ENCODE data around the gene SYF2. TPM values are rescaled to one million over a fixed set of nuclear protein-coding genes. Genes with fewer than 3 reads are reported as not detected.
A peak's percentile ranks its signal among the peaks of the same experiment; 100 is the strongest.
"Not testable (repeated sequence)": the region's sequence is repeated elsewhere in the genome, so short reads cannot be mapped to it uniquely, and the experiment has no call there.

The SYF2 gene
- polyA plus RNA-seq, 2 of the 4 experiments (the other 2 are of a cell fraction): 38.6 to 39.7 TPM

DNA sequence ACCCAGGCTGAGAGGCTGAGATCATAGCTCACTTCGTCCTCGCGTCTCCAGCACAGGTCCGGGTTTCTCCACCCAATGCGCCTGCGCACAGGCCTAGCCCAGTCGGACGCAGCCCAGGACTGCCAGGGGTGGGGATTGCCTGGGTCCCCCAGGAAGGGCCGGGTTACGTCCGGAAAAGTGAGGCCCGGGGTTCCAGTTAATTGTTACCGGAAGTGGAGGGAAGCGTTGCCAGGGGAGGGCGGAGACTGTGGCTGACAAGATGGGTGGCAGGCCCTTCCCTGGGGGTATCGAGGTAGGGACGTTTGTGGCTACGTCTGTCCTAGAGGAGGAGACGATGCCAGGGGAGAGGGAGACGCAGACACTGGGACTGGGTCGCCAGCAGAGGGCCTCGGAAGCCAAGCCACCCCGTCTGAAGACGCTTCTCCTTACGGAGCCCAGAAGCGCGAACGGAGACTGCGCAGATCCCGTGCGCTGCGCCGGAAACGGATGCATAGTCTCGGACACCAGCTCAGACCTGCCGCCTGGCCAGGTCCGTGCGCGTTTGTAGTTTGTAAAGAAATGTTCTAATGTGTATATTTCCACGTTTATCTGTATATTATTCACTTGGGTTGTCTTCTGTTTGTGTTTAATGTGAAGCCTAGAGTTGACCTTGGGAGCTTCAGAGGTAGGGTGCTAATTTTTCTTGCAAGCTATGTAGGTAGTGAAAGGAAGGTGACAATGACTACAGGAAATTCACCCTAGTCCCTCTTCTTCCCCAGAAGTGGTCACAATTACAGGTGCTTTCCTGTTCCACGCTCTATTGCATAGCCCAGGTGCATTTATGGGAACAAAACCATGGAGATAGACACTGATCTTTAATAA, 7.6 kb upstream of the SYF2 start (continued):
- peak; percentile 75; the same call in 1 of the 2 replicates for TF ChIP-seq TFCP2L1 (CRISPR knock-in tag; IDR thresholded peaks at IDR 0.05)

DNA sequence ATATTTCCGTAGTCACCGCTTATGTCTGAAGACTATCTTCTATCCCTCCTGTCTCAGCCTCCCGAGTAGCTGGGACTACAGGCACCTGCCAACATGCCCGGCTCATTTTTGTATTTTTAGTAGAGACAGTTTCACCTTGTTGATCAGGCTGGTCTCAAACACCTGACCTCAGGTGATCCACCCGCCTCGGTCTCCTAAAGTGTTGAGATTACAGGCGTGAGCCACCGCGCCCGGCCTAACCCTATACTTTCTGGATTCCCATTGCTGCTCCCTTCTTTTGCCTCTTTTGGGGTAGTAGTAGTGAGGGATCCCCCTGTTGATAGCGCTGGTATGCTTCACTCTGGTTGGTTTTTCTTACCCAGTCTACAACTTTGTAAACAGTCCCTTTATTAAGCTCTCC, 5.7 kb upstream of the SYF2 start:
- Histone ChIP-seq H3K27ac (no peak overlapping the region), H3K4me1 (peaks cover 16% of the 10 kb centered on the region; the same call in 2 of the 3 replicates), H3K4me2 (no peak overlapping the region), H3K4me3 (no peak overlapping the region), H3K9me3 (no peaks in the 10 kb centered on the region)
- ATAC-seq (no peak), FAIRE-seq (no peak), DNase-seq (ENCODE audit: low read depth in 1 of 2, low spot score in 1 of 2) (no peak)
- 96% methylated on average over 11 of the region's 11 CpGs for WGBS (ENCODE audit: missing lambda C conversion rate)
- TF ChIP-seq HES2 (IDR thresholded peaks at IDR 0.05) (no peak), MAX (IDR thresholded peaks at IDR 0.05) (no peak), FOXS1 (CRISPR knock-in tag; IDR thresholded peaks at IDR 0.05) (no peak), CEBPB (IDR thresholded peaks at IDR 0.05) (no peak), CBX8 (IDR thresholded peaks at IDR 0.05) (no peak), TP53 (CRISPR knock-in tag; IDR thresholded peaks at IDR 0.05) (no peak), GATA3 (IDR thresholded peaks at IDR 0.05; ENCODE audit: borderline replicate concordance) (no peak)
- TF ChIP-seq, protein P1, sequence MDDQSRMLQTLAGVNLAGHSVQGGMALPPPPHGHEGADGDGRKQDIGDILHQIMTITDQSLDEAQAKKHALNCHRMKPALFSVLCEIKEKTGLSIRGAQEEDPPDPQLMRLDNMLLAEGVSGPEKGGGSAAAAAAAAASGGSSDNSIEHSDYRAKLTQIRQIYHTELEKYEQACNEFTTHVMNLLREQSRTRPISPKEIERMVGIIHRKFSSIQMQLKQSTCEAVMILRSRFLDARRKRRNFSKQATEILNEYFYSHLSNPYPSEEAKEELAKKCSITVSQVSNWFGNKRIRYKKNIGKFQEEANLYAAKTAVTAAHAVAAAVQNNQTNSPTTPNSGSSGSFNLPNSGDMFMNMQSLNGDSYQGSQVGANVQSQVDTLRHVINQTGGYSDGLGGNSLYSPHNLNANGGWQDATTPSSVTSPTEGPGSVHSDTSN (IDR thresholded peaks at IDR 0.05): no peak
- ChIA-PET CTCF (no interaction called here), POLR2A (interaction anchor here (2.1 kb wide), 1 partner anchor 10 kb away, joined by 9 read pairs; the partner anchor contains the start of gene RSRP1)

DNA sequence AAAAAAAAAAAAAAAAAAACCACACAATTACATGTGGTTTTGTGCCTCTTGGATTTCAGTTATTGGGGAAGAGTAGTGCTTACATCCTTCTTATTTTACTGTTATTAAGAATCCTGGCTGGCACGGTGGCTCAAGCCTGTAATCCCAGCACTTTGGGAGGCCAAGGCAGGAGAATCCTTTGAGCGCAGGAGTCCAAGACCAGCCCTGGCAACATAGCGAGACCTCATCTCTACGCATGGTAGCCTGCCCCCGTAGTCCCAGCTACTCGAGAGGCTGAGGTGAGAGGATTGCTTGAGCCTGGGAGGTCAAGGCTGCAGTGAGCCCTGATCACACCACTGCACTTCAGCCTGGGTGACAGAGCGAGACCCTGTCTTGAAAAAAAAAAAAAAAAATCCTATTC, 4.0 kb upstream of the SYF2 start:
- 97% methylated on average over 7 of the region's 7 CpGs for WGBS (ENCODE audit: missing lambda C conversion rate)
- H3K4me3 ChIP-seq; H3K27ac ChIP-seq; FAIRE-seq; H3K4me2 ChIP-seq; H3K9me3 ChIP-seq; DNase-seq (ENCODE audit: low read depth in 1 of 2, low spot score in 1 of 2); ATAC-seq: not testable (repeated sequence)
- H3K4me1 ChIP-seq: peaks cover 18% of the 10 kb centered on the region
- ChIA-PET POLR2A (interaction anchor here (2.6 kb wide), 1 partner anchor 11 kb away, joined by 9 read pairs; the partner anchor contains the start of gene RSRP1), CTCF (interaction anchor here (0.6 to 1.1 kb wide), 2 partner anchors 265 to 1694 kb away, joined by 4 read pairs; no protein-coding TSS in a partner anchor)

GRCh38 chr1:25235411-25235810, 3.1 kb upstream of the SYF2 start:
- ChIA-PET POLR2A (interaction anchor here (2.6 kb wide), 1 partner anchor 12 kb away, joined by 9 read pairs; the partner anchor contains the start of gene RSRP1), CTCF (interaction anchor here (0.6 kb wide), 1 partner anchor 1693 kb away, joined by 4 read pairs; no protein-coding TSS in a partner anchor)
- H3K4me1 ChIP-seq: peaks cover 13% of the 10 kb centered on the region
- not testable (repeated sequence) for H3K27ac ChIP-seq; H3K4me2 ChIP-seq; ATAC-seq; DNase-seq (ENCODE audit: low read depth in 1 of 2, low spot score in 1 of 2); H3K4me3 ChIP-seq; FAIRE-seq; H3K9me3 ChIP-seq
- WGBS (ENCODE audit: missing lambda C conversion rate): 90% methylated on average over 10 of the region's 10 CpGs

- DNase-seq (ENCODE audit: low read depth in 1 of 2, low spot score in 1 of 2) (peak; percentile 76 to 90), ATAC-seq (peak; percentile 95 to 96), FAIRE-seq (no peak)
- peak overlapping the region; percentile 81 for H3K4me3 ChIP-seq
- CTCF ChIA-PET: interaction anchor here (1.4 kb wide), 1 partner anchor 386 kb away, joined by 3 read pairs; no protein-coding TSS in a partner anchor
- POLR2A ChIA-PET: interaction anchor here (0.6 to 2.6 kb wide), 8 partner anchors 8 to 491 kb away, joined by 3 to 36 read pairs (median 5); partner anchors contain the start of genes CLIC4 and RSRP1
- no peaks in the 10 kb centered on the region for H3K9me3 ChIP-seq
- peak overlapping the region; percentile 91 to 94 for H3K27ac ChIP-seq
- H3K4me2 ChIP-seq: peak overlapping the region; percentile 79
- TF ChIP-seq FOXS1 (CRISPR knock-in tag; IDR thresholded peaks at IDR 0.05) (0 out of 2 replicates have a peak, but pooled peaks have one; percentile 28), NPAS2 (CRISPR knock-in tag; IDR thresholded peaks at IDR 0.05; ENCODE audit: borderline replicate concordance) (no peak), HOXA7 (CRISPR knock-in tag; IDR thresholded peaks at IDR 0.05) (0 out of 2 replicates have a peak, but pooled peaks have one; percentile 61), FOSB (CRISPR knock-in tag; IDR thresholded peaks at IDR 0.05) (peak; percentile 58; the same call in 1 of the 2 replicates), GATA3 (IDR thresholded peaks at IDR 0.05; ENCODE audit: borderline replicate concordance) (peak; percentile 32; the same call in 1 of the 2 replicates), CHD2 (IDR thresholded peaks at IDR 0.05; ENCODE audit: low read length, partially characterized antibody) (no peak), POLR2A (IDR thresholded peaks at IDR 0.05; ENCODE audit: low read length) (peak; percentile 19; the same call in 1 of the 2 replicates), HOXB5 (CRISPR knock-in tag; IDR thresholded peaks at IDR 0.05) (peak; percentile 46; the same call in 1 of the 2 replicates)
- 23% methylated on average over 13 of the region's 13 CpGs for WGBS (ENCODE audit: missing lambda C conversion rate)
- peaks cover 13% of the 10 kb centered on the region for H3K4me1 ChIP-seq
These were observed 823 bp upstream of the SYF2 start for GRCh38 chr1:25232866-25233784.

Measured in A549 (cell line).